Activated CD8-positive, alpha-beta T cell treated with anti-CD3 and anti-CD28 coated beads, Interleukin-2, amount 10 ng/mL, durations not matched to agents 7 days and 5 days (primary cell): ENCODE data around the gene GRAP2. TPM values are rescaled to one million over a fixed set of nuclear protein-coding genes. Genes with fewer than 3 reads are reported as not detected.

ENCODE experiments used
- ATAC-seq: fragments of 150-1000 bp; cut with Tn5 transposase; one replicate; pipeline ENCODE4 v1.10.0; 2021; ENCODE audit warnings: moderate library complexity
- CTCF ChIA-PET: fragments of 350-600 bp; sonication (Branson Sonifier 250); formaldehyde crosslinking; loops from one replicate; lab custom pipeline; 2021; ENCODE audit warnings: antibody characterized with exemption; lab: Charles Lee
- POLR2A ChIA-PET: fragments of 350-600 bp; sonication (Branson Sonifier 250); formaldehyde crosslinking; loops from one replicate; lab custom pipeline; 2021; ENCODE audit warnings: antibody characterized with exemption; lab: Charles Lee
- DNase-seq: peaks from one replicate; pipeline ENCODE4 v3.0.0-alpha.2; 2020
- H3K27ac Mint-ChIP-seq: one replicate; pipeline ENCODE4 v1.8.0; 2021; ENCODE audit warnings: mild to moderate bottlenecking, mixed read lengths
- H3K27me3 Mint-ChIP-seq: one replicate; pipeline ENCODE4 v1.8.0; 2021; ENCODE audit warnings: low read depth, mixed read lengths
- H3K36me3 Mint-ChIP-seq: one replicate; pipeline ENCODE4 v1.8.0; 2021; ENCODE audit warnings: low read depth, mixed read lengths
- H3K4me1 Mint-ChIP-seq: one replicate; pipeline ENCODE4 v1.8.0; 2021; ENCODE audit warnings: low read depth, mixed read lengths
- H3K4me3 Mint-ChIP-seq: one replicate; pipeline ENCODE4 v1.8.0; 2021; ENCODE audit warnings: mild to moderate bottlenecking, mixed read lengths
- H3K9me3 Mint-ChIP-seq: one replicate; pipeline ENCODE4 v1.8.0; 2022; ENCODE audit warnings: mixed read lengths; ENCODE audit not compliant: insufficient read depth
- total RNA-seq, 2 experiments: library from RNA; stranded (reverse); gene quantifications; one replicate each; pipeline ENCODE4 v1.2.3, GENCODE V29; 2021

GRAP2 gene
- total RNA-seq, 2 experiments from 2014 or later: 235 to 239 TPM

DNA sequence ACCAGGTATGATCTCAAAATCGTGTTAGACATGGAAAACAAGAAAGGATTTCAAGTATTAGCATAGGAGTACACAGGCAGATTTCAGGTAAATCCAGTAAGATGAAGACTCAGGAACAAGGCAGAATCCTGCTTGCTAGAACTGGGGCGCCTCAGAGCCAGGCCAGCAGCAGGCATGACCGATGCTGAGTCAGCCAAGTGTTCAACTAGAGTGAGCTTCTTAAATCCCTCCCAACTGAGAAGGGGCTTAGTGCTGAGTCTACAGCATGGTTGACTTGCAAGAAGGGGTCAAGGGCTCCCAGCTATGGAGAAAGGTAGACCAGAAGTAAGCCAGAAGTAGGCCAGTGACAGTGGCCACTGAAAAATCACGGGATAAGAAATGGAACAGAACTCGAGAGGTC, 12.4 kb downstream of the GRAP2 start:
- POLR2A ChIA-PET: interaction anchor here (1.0 to 17.3 kb wide), 5 partner anchors 7 to 131 kb away, joined by 4 to 412 read pairs (median 43); partner anchors contain the start of gene GRAP2
- H3K36me3 Mint-ChIP-seq: peaks cover 81% of the 10 kb centered on the region
- no peak for ATAC-seq

DNA sequence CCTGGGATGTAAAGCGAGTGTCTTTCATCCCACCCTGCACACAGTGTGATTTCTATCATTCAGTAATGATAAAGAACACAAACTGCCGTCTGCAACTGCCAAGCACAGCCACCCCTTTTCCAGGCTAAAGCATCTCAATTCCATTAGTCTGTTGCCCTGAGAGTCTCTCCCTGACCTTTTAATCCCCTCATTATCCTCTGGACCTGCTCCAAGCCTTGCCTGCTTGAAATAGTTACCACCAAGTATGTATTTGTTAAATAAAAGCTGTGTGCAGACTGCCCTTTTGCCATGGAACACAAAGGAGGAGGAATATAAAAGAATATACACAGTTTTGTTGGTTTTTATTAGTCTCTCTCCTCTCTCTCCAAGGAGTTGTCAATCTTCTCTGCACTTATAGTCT, 13.0 kb downstream of the GRAP2 start:
- peak; percentile 18 for DNase-seq
- H3K4me3 Mint-ChIP-seq: peak overlapping the region; percentile 95
- H3K4me1 Mint-ChIP-seq: peaks cover 90% of the 10 kb centered on the region
- H3K27ac Mint-ChIP-seq: peak overlapping the region; percentile 97
- peaks cover 76% of the 10 kb centered on the region for H3K36me3 Mint-ChIP-seq
- POLR2A ChIA-PET: interaction anchor here (1.0 to 17.3 kb wide), 5 partner anchors 8 to 130 kb away, joined by 4 to 412 read pairs (median 43); partner anchors contain the start of gene GRAP2
- no peaks in the 10 kb centered on the region for H3K9me3 Mint-ChIP-seq
- CTCF ChIA-PET: interaction anchor here (0.7 to 16.0 kb wide), 3 partner anchors 8 to 19 kb away, joined by 4 to 242 read pairs (median 10); no protein-coding TSS in a partner anchor
- no peak for ATAC-seq
- H3K27me3 Mint-ChIP-seq: no peaks in the 10 kb centered on the region

More for the DNA sequence above, 12.4 kb downstream of the GRAP2 start:
- Mint-ChIP-seq H3K4me1 (peaks cover 93% of the 10 kb centered on the region), H3K27me3 (no peaks in the 10 kb centered on the region), H3K4me3 (peak overlapping the region; percentile 95), H3K27ac (peak overlapping the region; percentile 97), H3K9me3 (no peaks in the 10 kb centered on the region)
- CTCF ChIA-PET: interaction anchor here (1.2 to 16.0 kb wide), 4 partner anchors 12 to 354 kb away, joined by 3 to 242 read pairs (median 8); no protein-coding TSS in a partner anchor
- peak; percentile 31 for DNase-seq

GRCh38 chr22:39914584-39914983, 13.7 kb downstream of the GRAP2 start:
- CTCF ChIA-PET: interaction anchor here (0.7 to 16.0 kb wide), 4 partner anchors 9 to 27 kb away, joined by 3 to 242 read pairs (median 7); no protein-coding TSS in a partner anchor
- peak overlapping the region; percentile 97 for H3K27ac Mint-ChIP-seq
- DNase-seq: no peak
- H3K27me3 Mint-ChIP-seq: no peaks in the 10 kb centered on the region
- no peak for ATAC-seq
- peaks cover 87% of the 10 kb centered on the region for H3K4me1 Mint-ChIP-seq
- H3K4me3 Mint-ChIP-seq: peak overlapping the region; percentile 95
- H3K36me3 Mint-ChIP-seq: peaks cover 72% of the 10 kb centered on the region
- no peaks in the 10 kb centered on the region for H3K9me3 Mint-ChIP-seq
- POLR2A ChIA-PET: interaction anchor here (1.8 to 17.3 kb wide), 5 partner anchors 9 to 20 kb away, joined by 4 to 412 read pairs (median 43); partner anchors contain the start of gene GRAP2

DNA sequence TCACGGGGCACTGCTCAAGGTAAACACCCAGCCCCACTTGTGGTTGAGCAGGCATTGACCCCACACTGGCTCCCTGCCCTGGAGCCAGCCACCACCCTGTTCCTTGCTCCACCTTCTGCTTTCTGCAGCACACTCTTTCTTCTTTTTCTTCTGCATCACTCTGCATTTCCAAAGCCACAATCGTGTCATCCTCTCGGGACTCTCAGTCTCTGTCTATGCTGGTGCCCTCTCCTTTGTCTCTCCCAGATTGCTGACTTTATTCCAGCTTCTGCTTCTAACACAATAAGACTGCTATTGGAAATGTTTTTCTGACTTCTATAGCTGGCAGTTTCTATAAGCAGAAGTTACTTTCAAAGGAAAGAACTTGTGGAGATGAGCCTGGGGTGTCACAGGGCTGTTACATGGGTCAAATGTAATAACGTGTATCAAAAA, 14.4 kb downstream of the GRAP2 start:
- ATAC-seq (peak; percentile 28), DNase-seq (peak; percentile 43)
- Mint-ChIP-seq H3K36me3 (peaks cover 73% of the 10 kb centered on the region), H3K9me3 (no peaks in the 10 kb centered on the region), H3K4me3 (peak overlapping the region; percentile 95), H3K4me1 (peaks cover 88% of the 10 kb centered on the region), H3K27me3 (no peaks in the 10 kb centered on the region), H3K27ac (peak overlapping the region; percentile 97)
- POLR2A ChIA-PET: interaction anchor here (1.3 to 17.3 kb wide), 6 partner anchors 9 to 129 kb away, joined by 3 to 412 read pairs (median 30); partner anchors contain the start of gene GRAP2
- CTCF ChIA-PET: interaction anchor here (1.2 to 16.0 kb wide), 9 partner anchors 8 to 386 kb away, joined by 3 to 242 read pairs (median 8); no protein-coding TSS in a partner anchor

DNA sequence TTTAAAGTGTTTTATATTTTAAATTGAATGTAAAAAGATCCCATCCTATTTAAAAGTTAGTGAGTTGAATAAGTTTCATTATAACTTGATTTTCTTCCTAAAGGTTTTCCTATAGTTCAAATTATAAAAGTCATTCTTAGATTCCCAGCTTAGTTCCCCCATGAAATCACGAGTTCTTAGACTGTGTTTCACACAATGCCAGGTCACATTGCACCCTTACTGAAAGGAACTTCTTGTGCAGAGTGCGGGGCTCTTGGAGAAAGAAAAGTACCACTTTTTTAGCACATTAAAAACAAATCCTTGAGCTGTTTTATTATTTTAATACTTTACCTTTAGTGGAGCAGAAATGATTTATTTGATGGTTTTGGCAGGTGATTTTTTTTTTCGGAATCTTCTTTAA, 15.6 kb downstream of the GRAP2 start:
- Mint-ChIP-seq H3K9me3 (no peaks in the 10 kb centered on the region), H3K4me3 (peak overlapping the region; percentile 95), H3K4me1 (peaks cover 88% of the 10 kb centered on the region), H3K27ac (peak overlapping the region; percentile 76), H3K27me3 (no peaks in the 10 kb centered on the region), H3K36me3 (peaks cover 78% of the 10 kb centered on the region)
- ChIA-PET POLR2A (interaction anchor here (0.6 to 17.3 kb wide), 10 partner anchors 9 to 392 kb away, joined by 3 to 412 read pairs (median 5); partner anchors contain the start of genes GRAP2 and TNRC6B), CTCF (interaction anchor here (0.8 to 16.0 kb wide), 13 partner anchors 9 to 388 kb away, joined by 3 to 242 read pairs (median 5); no protein-coding TSS in a partner anchor)
- DNase-seq: no peak
- no peak for ATAC-seq

GRCh38 chr22:39917197-39917643, 16.3 kb downstream of the GRAP2 start:
- H3K9me3 Mint-ChIP-seq: no peaks in the 10 kb centered on the region
- peak overlapping the region; percentile 91 for H3K27ac Mint-ChIP-seq
- H3K4me3 Mint-ChIP-seq: peak overlapping the region; percentile 73
- no peak for ATAC-seq
- ChIA-PET POLR2A (interaction anchor here (0.6 to 17.3 kb wide), 9 partner anchors 8 to 392 kb away, joined by 3 to 412 read pairs (median 4); partner anchors contain the start of genes GRAP2 and TNRC6B), CTCF (interaction anchor here (0.9 to 16.0 kb wide), 12 partner anchors 8 to 332 kb away, joined by 3 to 242 read pairs (median 4); no protein-coding TSS in a partner anchor)
- H3K27me3 Mint-ChIP-seq: no peaks in the 10 kb centered on the region
- DNase-seq: no peak
- peaks cover 86% of the 10 kb centered on the region for H3K4me1 Mint-ChIP-seq
- peaks cover 77% of the 10 kb centered on the region for H3K36me3 Mint-ChIP-seq

DNA sequence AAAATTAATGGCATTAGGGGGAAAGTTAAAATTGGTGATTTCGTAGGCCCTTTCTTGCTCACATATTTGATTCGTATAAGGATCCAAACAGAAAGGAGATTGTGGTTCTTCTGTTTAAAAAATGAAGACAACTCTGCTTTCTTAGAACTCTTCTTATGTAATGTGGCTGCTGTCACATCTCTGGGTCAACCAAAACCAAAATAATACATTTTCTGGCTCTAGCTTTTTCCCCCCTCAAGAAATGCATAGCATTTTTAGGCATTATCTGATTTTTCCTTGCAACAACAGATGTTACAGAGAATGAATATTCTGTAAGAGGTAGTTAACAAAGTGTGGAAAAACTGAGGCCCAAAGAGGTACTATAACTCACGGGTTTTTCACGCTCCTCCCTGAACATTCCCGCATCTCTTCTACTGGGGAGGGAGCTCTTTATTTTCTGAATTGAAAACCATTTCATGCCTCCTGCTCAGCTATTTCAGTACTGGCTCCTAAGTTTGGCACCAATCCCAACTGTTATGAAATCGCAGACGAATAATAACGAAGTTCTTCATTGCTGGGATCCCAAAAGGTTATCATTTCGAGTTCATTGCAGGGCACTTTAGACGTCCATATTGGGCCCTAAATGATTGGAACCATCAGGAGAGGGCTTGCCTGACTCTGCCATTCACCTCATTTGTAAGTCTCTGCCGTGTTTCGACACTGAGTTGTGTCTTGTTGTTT, 17.1 kb downstream of the GRAP2 start:
- H3K27me3 Mint-ChIP-seq: no peaks in the 10 kb centered on the region
- ChIA-PET CTCF (interaction anchor here (0.8 to 16.0 kb wide), 14 partner anchors 8 to 126 kb away, joined by 3 to 242 read pairs (median 4); partner anchors contain the start of gene GRAP2), POLR2A (interaction anchor here (0.8 to 17.3 kb wide), 6 partner anchors 8 to 144 kb away, joined by 3 to 412 read pairs (median 24); partner anchors contain the start of gene GRAP2)
- H3K36me3 Mint-ChIP-seq: peaks cover 74% of the 10 kb centered on the region
- H3K9me3 Mint-ChIP-seq: no peaks in the 10 kb centered on the region
- ATAC-seq (no peak), DNase-seq (no peak)
- peak overlapping the region; percentile 73 for H3K4me3 Mint-ChIP-seq
- H3K27ac Mint-ChIP-seq: peak overlapping the region; percentile 91
- peaks cover 85% of the 10 kb centered on the region for H3K4me1 Mint-ChIP-seq

DNA sequence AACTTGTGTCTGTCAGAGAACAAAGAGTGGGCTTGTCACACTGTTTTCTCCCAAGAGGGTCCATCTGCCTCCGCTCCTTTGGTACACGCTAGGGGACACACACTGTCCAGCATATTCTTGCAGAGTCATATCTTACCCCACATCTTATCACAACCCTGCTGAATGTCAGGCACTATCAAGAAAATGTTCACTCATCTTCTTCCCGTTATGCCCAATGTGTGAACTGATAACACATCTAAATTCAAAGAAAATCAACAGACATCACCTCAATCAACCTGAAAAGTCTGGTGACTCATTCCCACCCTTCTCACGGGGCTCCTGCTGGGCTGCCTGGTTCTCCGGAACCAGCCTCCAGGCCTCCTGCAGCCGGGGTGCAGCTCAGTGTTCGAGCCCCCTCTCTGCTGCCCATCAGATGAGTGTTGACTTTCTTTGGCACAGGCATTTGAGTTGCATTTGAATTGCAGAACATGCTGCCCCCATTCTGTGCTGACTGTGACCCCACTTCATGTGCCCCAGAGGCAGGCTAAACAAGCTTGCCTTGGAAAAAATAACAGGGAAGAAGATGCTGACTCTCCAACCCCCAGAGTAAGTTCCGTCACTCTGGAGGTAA, 19.4 kb downstream of the GRAP2 start:
- ATAC-seq: peak; percentile 66
- peaks cover 78% of the 10 kb centered on the region for H3K36me3 Mint-ChIP-seq
- CTCF ChIA-PET: interaction anchor here (0.9 to 11.3 kb wide), 7 partner anchors 9 to 105 kb away, joined by 3 to 242 read pairs (median 7); no protein-coding TSS in a partner anchor

GRCh38 chr22:39923696-39924095, 22.8 kb downstream of the GRAP2 start:
- H3K27ac Mint-ChIP-seq: no peak overlapping the region
- no peak for DNase-seq
- H3K4me1 Mint-ChIP-seq: peaks cover 65% of the 10 kb centered on the region
- no peaks in the 10 kb centered on the region for H3K9me3 Mint-ChIP-seq
- ATAC-seq: no peak
- no peak overlapping the region for H3K4me3 Mint-ChIP-seq
- POLR2A ChIA-PET: interaction anchor here (1.7 to 11.3 kb wide), 3 partner anchors 9 to 23 kb away, joined by 8 to 412 read pairs (median 17); partner anchors contain the start of gene GRAP2
- H3K27me3 Mint-ChIP-seq: no peaks in the 10 kb centered on the region
- CTCF ChIA-PET: interaction anchor here (1.9 to 11.3 kb wide), 5 partner anchors 10 to 100 kb away, joined by 6 to 242 read pairs (median 42); no protein-coding TSS in a partner anchor
- peaks cover 66% of the 10 kb centered on the region for H3K36me3 Mint-ChIP-seq

More for the DNA sequence above, 19.4 kb downstream of the GRAP2 start:
- Mint-ChIP-seq H3K27ac (peak overlapping the region; percentile 94), H3K27me3 (no peaks in the 10 kb centered on the region), H3K4me1 (peaks cover 88% of the 10 kb centered on the region), H3K9me3 (no peaks in the 10 kb centered on the region), H3K4me3 (peak overlapping the region; percentile 71)
- DNase-seq: peak; percentile 70
- POLR2A ChIA-PET: interaction anchor here (0.6 to 11.3 kb wide), 12 partner anchors 9 to 146 kb away, joined by 3 to 412 read pairs (median 6); partner anchors contain the start of gene GRAP2

DNA sequence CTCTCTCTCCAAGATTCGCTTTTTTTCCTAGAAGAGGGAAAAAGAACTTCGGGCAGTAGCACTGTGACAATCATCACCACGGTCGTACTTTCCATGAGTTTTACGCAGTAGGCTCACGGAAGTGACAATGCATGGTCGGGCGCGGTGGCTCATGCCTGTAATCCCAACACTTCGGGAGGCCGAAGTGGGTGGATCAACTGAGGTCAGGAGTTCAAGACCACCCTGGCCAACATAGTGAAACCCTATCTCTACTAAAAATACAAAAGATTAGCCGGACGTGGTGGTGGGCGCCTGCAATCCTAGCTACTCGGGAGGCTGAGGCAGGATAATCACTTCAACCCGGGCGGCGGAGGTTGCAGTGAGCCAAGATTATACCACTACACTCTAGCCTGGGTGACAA, 23.4 kb downstream of the GRAP2 start:
- H3K9me3 Mint-ChIP-seq: no peaks in the 10 kb centered on the region
- H3K4me1 Mint-ChIP-seq: peaks cover 64% of the 10 kb centered on the region
- ChIA-PET POLR2A (interaction anchor here (1.1 to 11.3 kb wide), 5 partner anchors 9 to 24 kb away, joined by 5 to 412 read pairs (median 17); partner anchors contain the start of gene GRAP2), CTCF (interaction anchor here (0.9 to 11.3 kb wide), 8 partner anchors 9 to 424 kb away, joined by 3 to 242 read pairs (median 14); no protein-coding TSS in a partner anchor)
- no peak overlapping the region for H3K4me3 Mint-ChIP-seq
- H3K27ac Mint-ChIP-seq: no peak overlapping the region
- peaks cover 66% of the 10 kb centered on the region for H3K36me3 Mint-ChIP-seq
- H3K27me3 Mint-ChIP-seq: no peaks in the 10 kb centered on the region
- DNase-seq (no peak), ATAC-seq (no peak)
